T-helper 1 cell treated with Interleukin-12 subunit alpha and Interleukin-12 subunit beta and Interleukin-4 antibody, amounts not matched to agents 30 ng/mL and 1 ng/mL, for 36 hours (primary cell): ENCODE results near the gene NFIA. TPM values are rescaled to one million over a fixed set of nuclear protein-coding genes. Genes with fewer than 3 reads are reported as not detected.
"Not testable (repeated sequence)": the region's sequence is repeated elsewhere in the genome, so short reads cannot be mapped to it uniquely, and the experiment has no call there.

Source experiments
- intact Hi-C: fragments of 100-400 bp; cut with micrococcal nuclease; formaldehyde crosslinking; loops from one replicate; pipeline ENCODE4 v1.15.1; 2024
- total RNA-seq: library from RNA; stranded (reverse); gene quantifications from 2 replicates; pipeline ENCODE4 v1.2.3, GENCODE V29; 2022

Gene NFIA
- total RNA-seq, 1 donor from 2014 or later, result 0.66 TPM

DNA sequence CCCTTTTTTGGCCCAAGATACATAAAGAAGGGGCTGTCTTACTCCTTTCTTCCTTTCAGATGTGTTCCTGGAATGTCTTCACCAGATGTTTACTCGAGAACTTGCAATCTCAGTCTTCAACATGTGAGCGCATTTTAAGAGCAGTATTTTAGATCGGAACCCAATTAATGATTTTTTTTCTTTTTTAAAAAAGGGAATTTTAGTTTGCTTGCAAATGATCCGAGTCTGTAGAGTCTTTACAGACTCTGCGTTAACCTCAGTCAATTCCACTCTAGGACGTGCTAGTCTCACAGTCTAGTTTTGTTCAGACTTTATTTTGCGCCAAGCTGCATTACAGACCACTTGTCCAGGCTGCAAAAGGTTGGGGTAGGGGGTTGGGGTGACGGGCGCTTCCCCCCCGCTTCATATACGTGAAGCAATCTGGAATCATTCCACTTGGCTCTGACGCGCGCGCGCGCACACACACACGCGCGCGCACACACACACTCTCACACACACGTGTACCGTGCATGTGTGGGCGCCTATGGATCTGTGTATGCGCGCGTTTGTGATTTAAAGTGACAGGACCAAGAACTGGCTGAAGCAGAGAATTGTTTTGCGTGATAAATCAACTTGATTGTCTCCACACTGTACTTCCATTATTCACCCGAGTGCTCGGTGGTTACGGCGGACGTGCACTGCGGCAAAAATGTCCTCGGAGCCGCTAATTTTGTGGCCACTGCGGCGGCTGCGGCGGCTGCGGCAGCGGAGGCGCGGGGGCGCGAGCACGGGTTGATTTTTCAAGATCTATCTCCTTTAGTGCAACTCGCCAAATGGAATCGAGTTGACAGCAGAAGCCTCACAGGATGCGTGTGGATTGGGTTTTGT, 25.6 kb upstream of the NFIA start:
- intact Hi-C loops, result loop anchor here (1.0 to 2.0 kb wide), 2 partner anchors 21 to 668 kb away; partner anchors contain the start of gene TM2D1

DNA sequence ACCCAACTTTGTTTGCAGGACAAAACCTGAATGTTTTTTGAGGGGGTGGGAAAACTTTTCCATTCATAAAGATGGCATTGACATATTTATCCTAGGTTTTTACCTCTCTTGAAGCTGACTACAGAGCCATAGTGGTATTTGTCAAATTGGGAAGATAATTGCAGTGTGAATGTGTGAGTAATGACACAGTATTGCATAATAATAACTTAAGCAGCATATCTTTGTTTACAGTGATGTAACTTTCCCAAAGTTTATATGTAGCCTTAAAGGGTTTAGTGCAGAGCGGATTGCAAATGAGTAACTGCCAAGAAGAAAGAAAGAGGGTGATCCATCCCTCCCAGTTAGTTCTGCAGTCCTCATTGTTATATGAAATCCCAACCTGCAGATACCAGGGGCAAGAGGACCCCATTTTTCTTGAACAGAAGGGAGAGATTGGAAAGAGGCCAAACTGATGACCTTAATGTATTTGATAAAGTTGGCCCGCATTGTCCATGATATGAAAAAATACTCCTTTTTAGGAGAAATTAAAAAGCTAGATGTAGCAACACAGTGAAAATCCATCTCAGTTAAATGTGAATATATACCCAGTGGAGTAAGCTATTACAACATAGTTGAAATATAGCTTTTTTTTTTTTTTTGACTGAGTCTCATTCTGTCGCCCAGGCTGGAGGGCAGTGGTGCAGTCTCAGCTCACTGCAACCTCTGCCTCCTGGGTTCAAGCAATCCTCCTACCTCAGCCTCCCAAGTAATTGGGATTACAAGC, 23.7 kb upstream of the NFIA start:
- intact Hi-C loops, result no loop called here

GRCh38 chr1:61061601-61062000, 20.8 kb upstream of the NFIA start:
- intact Hi-C loops, result not testable (repeated sequence)

- intact Hi-C loops, result no loop called here
Observed at GRCh38 chr1:61064673-61065072, 17.7 kb upstream of the NFIA start.

GRCh38 chr1:61067446-61068019, 14.8 kb upstream of the NFIA start:
- intact Hi-C loops, result no loop called here

- intact Hi-C loops, result no loop called here
Observed at GRCh38 chr1:61070054-61070453, 12.3 kb upstream of the NFIA start.

- intact Hi-C loops, result no loop called here
Observed at GRCh38 chr1:61071205-61072130, 10.9 kb upstream of the NFIA start.

DNA sequence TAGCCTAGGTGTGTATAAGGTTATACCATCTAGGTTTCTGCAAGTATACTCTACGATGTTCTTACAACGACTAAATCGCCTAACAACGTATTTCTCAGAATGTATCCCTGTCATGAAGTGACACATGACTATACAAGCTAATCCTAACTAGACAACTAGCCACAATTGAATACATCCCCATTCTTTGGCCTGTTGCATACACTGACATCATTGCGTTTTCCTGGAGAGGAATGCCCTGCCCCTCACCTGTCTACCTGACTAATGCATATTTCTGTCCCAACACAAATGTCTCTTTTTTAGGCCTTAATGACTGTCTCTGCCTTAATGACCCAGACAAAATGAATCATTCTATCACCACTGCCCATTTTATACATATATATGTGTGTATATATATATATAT, 8.5 kb upstream of the NFIA start:
- intact Hi-C loops, result no loop called here

DNA sequence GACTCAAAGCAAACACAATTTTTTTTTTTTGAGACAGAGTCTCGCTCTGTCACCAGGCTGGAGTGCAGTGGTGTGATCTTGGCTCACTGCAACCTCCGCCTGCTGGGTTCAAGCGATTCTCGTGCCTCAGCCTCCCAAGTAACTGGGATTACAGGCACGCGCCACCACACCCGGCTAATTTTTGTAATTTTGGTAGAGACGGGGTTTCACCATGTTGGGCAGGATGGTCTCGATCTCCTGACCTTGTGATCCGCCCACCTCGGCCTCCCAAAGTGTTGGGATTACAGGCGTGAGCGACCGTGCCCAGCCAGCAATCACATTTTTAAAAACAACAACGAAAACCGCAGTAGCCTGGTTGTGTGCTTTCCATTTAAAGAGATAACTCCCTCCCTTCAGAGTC, 6.5 kb upstream of the NFIA start:
- intact Hi-C loops, result loop anchor here (2.0 to 5.0 kb wide), 6 partner anchors 34 to 1361 kb away; partner anchors contain the start of genes PATJ and USP1

DNA sequence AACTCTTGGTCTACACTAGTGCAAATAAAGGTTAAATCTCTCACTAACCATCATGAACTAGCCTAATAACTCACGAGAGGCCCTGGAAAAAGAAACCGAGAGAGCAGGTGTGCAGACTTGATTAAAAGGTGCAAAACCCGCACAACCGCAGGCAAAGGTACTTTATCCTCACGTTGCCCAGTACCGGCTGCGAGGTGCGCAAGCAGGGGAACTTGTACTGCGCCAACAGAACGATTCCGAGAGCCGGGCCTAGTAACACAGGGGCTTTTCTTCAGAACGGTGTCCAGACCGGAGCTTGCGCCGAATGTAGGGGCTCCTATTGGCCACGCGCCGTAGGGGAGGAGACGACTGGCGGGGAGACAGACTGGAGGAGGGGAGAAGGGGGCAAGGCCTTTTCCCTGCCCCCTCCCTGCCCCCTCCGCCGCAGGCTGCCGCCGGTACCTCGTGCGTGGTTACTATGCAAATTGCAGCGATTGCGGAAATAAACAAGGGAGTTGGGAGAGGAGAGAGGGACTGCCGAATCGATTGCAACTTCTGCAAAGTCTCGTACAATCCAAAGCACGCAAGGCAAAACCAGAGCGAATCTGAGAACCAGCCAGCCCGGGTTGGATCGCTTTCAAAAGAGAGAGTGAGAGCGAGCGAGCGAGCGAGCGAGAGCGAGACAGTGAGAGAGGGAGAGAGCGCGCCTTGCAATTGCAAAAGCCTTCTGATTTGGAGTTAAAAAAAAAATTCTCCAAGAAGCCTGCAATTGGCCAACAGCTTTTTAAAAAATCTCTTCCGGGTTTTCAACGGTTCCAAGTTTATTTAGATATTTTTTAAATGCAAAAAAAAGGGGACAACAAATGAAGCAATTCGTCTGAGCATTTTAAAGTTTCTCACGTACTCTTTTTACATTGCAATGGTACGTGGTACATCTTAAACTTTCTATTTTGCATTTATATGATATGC, 5.4 kb upstream of the NFIA start:
- intact Hi-C loops, result loop anchor here (1.0 to 5.0 kb wide), 7 partner anchors 27 to 1360 kb away; partner anchors contain the start of genes PATJ and USP1

DNA sequence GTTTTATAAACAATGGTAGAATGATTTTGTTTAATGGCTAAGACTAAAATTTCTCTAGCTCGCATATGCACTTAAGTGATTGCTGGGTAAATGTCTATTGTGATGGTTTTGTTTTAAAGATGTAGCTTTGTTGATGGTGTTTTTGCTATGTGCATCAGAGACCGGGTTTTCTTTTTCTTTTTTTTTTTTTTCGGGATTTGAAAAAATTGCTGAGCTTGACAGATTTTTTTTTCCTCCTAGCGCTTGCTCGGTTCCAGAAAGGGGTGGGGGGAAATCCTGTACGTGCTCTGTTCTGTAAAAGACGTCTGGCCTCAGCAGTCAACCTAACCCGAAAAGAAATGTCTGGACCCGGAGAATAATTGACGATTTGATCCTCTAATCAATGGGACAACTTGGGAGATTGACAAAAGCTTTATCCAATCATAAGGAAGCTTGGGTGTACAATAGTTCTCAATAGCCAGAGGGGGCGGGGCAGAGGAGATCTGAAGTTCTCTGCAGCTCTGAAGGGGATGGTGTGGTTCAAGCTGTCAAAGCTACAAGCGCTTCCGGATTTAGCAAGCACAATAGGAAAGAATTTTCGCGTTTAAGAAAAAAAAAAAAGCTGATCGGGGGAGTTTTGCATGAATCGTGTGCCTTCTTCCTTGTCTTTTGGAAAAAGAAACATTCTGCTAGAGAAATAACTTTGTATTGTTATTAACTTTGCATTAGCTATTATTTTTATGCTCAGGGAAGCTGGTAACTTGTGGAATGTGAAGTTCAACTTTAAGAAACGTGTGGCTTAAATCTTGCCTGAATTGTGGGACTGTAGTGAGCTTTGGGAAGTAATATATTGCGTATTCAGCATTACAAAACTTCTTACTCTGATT, 4.5 kb upstream of the NFIA start:
- intact Hi-C loops, result loop anchor here (1.0 to 5.0 kb wide), 11 partner anchors 21 to 1706 kb away; partner anchors contain the start of genes ATG4C, PATJ, TM2D1 and USP1

GRCh38 chr1:61078618-61079295, 3.6 kb upstream of the NFIA start:
- intact Hi-C loops, result loop anchor here (1.0 to 5.0 kb wide), 7 partner anchors 21 to 1706 kb away; partner anchors contain the start of genes ATG4C, PATJ and TM2D1

DNA sequence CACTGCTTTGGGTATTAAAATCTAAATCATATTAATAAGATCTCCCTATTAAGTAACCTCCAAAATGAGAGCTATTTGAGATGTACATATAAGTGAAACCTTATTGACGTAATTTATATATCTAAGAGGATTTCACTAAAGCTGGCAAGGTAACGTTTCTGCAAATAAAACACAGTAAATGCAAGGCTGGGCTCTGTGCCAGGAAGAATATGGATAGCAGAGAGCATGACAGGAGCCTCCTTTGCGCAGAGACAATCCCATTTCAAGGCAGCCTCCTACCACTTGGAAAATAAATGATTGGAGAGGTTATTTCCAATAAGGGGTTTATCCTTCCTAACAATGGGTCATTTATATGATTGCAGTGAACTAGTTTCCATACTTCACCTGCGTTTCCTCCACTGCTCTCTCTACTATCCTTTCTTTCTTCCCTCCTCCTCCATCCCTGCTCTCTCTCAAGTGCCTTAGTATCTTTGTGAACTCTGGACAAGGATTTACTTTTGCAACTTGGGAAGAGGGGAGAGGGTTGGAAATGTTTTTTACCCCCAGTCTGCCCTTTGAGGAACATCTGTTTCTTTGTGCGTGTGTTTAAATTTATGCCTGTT, 3.0 kb upstream of the NFIA start:
- intact Hi-C loops, result loop anchor here (2.0 to 5.0 kb wide), 4 partner anchors 37 to 663 kb away; partner anchors contain the start of genes PATJ and TM2D1

- intact Hi-C loops, result loop anchor here (2.0 to 5.0 kb wide), 4 partner anchors 38 to 662 kb away; partner anchors contain the start of genes PATJ and TM2D1
Observed at GRCh38 chr1:61079898-61080336, 2.4 kb upstream of the NFIA start.

GRCh38 chr1:61080413-61081143, 1.8 kb upstream of the NFIA start:
- intact Hi-C loops, result no loop called here

DNA sequence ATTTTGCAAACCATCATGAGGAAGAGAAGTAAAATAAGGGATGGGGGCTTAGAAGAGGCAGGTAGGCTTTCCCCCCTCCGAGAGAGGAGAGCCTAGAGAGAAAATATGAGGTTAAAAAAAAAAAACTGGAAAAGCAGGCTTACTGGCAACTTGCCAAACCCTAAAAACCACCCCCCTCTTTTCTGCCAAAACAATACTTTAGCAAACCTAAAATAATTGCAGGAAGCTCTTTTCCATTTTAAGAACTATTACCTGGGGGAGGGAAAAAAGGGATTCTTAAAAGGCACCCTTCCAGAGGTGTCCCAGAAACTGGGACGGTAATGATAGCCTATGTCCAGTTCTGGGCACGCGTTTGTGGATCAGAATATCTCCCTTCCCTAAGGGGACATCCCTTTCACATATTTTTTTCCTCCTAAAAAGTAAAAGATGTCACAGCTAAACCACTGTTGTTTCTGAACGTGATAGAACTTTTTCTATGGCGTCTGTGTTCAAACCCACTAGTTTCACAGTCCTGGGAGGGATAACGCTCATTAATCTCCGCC, 1.1 kb upstream of the NFIA start:
- intact Hi-C loops, result no loop called here
